Lower leg skin (tissue), 3 donors: ENCODE results near the gene SWAP70.

ENCODE experiments used
- CTCF ChIP-seq, 3 donors: fragments of 450-650 bp; IDR thresholded peaks; one replicate each; pipeline ENCODE4 v1.5.1; 2016; ENCODE audit warnings: antibody characterized with exemption in 3 of 3, mild to moderate bottlenecking in 3 of 3, moderate library complexity in 2 of 3
- POLR2A ChIP-seq, 2 donors: fragments of 450-650 bp; IDR thresholded peaks; one replicate each; pipeline ENCODE4 v1.6.1; 2016 to 2017; ENCODE audit warnings: antibody characterized with exemption in 2 of 2, mild to moderate bottlenecking in 1 of 2, moderate library complexity in 1 of 2

GRCh38 chr11:9739123-9739900 is 75.4 kb downstream of the SWAP70 start:
- TF ChIP-seq CTCF (IDR thresholded peaks at IDR 0.05) (no peak), POLR2A (IDR thresholded peaks at IDR 0.05) (no peak)
